ENCODE results near the gene CUL9.

DNA sequence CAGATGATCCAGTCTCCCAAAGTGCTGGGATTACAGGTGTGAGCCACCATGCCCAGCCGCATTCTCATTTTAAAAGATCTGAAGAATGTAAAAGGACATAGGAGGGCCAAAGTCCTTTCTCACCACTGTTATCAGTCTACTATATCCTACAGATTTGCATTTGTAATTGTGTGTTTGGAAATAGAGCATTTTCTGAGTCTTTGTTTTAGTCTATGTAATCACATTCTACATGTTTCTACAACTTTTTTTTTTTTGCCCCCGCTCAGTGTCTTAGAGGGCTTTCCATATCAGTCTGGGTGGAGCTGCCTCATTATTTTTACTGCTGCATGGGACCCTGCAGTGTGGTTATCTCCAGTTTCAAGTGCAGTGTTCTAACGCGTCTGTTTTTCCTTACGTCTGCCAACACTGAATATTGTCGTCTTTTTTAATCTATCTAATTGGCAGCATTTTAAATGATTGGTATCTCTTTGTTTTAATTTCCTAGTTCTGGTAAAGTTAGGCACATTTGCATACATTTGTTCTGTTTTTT lies 7.8 kb downstream of the CUL9 start:
- TF ChIP-seq, protein P1, sequence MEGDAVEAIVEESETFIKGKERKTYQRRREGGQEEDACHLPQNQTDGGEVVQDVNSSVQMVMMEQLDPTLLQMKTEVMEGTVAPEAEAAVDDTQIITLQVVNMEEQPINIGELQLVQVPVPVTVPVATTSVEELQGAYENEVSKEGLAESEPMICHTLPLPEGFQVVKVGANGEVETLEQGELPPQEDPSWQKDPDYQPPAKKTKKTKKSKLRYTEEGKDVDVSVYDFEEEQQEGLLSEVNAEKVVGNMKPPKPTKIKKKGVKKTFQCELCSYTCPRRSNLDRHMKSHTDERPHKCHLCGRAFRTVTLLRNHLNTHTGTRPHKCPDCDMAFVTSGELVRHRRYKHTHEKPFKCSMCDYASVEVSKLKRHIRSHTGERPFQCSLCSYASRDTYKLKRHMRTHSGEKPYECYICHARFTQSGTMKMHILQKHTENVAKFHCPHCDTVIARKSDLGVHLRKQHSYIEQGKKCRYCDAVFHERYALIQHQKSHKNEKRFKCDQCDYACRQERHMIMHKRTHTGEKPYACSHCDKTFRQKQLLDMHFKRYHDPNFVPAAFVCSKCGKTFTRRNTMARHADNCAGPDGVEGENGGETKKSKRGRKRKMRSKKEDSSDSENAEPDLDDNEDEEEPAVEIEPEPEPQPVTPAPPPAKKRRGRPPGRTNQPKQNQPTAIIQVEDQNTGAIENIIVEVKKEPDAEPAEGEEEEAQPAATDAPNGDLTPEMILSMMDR (IDR thresholded peaks at IDR 0.05; ENCODE audit: borderline replicate concordance, extremely low read depth, low read length, poor library complexity, severe bottlenecking) = no peak
- no peak for TF ChIP-seq EZH2 (IDR thresholded peaks at IDR 0.05; ENCODE audit: borderline replicate concordance, low read depth, low read length, severe bottlenecking)
